ENCODE results near the gene SPTSSB.

The SPTSSB gene

DNA sequence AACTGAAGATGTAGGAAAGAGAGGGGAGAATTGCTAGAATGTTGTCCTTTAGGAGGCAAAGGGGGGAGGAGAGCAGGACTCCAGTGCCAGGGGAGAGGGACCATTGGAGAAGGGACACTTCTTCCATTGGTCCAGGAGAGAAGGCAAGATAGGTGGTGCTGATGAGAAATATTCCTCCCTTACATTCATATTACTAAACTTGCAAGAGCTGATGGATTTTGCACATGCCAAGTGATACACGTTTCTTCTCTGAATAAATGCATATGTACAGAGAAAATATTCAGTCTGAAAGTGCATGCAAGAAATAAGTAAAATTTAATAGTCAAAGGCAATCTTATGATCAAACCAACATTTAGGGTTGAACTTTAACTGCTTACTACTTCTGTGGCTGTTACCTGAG, 21.5 kb upstream of the SPTSSB start:
- no peak overlapping the region for H3K4me3 ChIP-seq (ENCODE audit: low read depth, low read length)
- TF ChIP-seq, protein P1, sequence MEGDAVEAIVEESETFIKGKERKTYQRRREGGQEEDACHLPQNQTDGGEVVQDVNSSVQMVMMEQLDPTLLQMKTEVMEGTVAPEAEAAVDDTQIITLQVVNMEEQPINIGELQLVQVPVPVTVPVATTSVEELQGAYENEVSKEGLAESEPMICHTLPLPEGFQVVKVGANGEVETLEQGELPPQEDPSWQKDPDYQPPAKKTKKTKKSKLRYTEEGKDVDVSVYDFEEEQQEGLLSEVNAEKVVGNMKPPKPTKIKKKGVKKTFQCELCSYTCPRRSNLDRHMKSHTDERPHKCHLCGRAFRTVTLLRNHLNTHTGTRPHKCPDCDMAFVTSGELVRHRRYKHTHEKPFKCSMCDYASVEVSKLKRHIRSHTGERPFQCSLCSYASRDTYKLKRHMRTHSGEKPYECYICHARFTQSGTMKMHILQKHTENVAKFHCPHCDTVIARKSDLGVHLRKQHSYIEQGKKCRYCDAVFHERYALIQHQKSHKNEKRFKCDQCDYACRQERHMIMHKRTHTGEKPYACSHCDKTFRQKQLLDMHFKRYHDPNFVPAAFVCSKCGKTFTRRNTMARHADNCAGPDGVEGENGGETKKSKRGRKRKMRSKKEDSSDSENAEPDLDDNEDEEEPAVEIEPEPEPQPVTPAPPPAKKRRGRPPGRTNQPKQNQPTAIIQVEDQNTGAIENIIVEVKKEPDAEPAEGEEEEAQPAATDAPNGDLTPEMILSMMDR (IDR thresholded peaks at IDR 0.05; ENCODE audit: low read depth, low read length), result no peak

DNA sequence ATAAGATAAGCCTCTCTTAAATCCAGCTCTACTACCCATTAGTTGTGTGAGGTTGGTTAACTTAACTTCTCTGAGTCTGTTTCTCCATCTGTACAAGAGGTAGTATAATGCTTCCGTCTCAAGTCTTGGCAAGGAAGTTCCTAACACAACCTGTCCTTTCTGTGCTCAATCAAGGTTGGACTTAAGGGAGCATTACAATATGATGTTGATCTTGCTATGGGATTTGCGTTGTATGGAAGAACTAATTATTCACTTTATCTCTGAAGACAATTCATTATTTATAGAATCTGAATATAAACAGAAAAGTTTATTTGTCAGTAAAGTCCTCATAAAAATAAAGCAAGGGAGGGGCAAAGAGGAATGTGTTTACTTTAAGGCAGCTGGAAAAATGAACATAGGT, 18.9 kb upstream of the SPTSSB start:
- no peak overlapping the region for H3K4me3 ChIP-seq (ENCODE audit: low read depth, low read length)
- TF ChIP-seq, protein P1 (IDR thresholded peaks at IDR 0.05; ENCODE audit: low read depth, low read length), result no peak

GRCh38 chr3:161389445-161390035, 18.2 kb upstream of the SPTSSB start:
- TF ChIP-seq, protein P1 (IDR thresholded peaks at IDR 0.05; ENCODE audit: low read depth, low read length), result no peak

DNA sequence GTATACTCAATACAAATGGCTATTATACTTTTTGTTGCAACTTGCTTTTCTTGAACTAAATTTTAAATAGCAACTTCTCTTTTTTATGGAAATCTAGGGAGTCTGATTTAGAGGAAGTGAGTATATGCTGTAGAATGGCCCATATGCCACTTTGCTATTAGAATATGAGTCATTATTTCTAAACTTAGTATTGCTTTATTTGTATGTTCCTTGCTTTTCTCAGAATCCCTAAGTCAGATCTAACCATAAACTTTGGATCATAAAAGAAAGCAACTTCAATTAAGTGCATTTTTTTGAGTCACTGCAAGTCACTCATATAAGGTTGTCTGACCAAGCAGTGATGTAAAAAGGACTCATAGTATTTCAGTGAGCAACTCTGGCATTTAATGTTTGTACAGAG, 17.5 kb upstream of the SPTSSB start:
- TF ChIP-seq, protein P1 (IDR thresholded peaks at IDR 0.05; ENCODE audit: low read depth, low read length), result no peak
- no peak overlapping the region for H3K4me3 ChIP-seq (ENCODE audit: low read depth, low read length)

More at GRCh38 chr3:161389445-161390035, 18.2 kb upstream of the SPTSSB start:
- no peak overlapping the region for H3K4me3 ChIP-seq (ENCODE audit: low read depth, low read length)

DNA sequence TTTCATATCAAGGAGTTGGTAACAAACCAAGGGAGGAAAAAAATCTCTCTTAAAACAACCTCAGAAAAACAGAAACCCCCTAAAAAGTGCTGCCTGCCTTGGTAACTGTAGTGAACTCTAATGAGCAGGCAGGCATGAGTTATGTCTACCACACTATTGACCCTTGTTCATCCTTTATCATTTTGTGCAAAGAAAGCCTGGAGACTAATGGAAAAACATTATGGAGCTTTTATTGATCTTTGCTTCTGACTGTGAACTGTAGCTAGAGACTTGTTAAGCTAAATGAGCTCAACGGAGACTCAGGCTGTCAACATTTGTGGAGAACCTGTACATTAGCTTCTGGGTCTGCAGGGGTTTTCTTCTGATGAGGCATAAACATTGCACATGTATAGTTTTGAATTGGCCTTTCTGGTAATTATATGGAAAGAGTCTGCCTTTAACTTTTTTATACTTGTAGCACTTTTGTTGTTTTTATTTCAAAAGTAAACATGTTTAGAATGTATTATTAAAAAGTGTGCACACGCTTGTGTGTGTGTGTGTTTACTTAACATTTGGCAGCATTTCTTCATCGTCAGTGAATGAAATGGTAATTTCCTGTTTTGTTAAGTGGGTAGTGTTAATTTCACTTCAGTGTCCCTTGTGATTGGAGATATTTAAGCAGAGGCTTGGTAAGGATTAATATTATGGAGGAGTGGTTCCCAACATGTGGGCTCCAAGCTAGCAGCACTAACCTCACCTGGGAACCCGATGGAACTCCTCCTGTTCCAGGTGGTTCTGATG, 15.9 kb upstream of the SPTSSB start:
- H3K4me3 ChIP-seq (ENCODE audit: low read depth, low read length), result no peak overlapping the region
- TF ChIP-seq, protein P1 (IDR thresholded peaks at IDR 0.05; ENCODE audit: low read depth, low read length), result no peak

DNA sequence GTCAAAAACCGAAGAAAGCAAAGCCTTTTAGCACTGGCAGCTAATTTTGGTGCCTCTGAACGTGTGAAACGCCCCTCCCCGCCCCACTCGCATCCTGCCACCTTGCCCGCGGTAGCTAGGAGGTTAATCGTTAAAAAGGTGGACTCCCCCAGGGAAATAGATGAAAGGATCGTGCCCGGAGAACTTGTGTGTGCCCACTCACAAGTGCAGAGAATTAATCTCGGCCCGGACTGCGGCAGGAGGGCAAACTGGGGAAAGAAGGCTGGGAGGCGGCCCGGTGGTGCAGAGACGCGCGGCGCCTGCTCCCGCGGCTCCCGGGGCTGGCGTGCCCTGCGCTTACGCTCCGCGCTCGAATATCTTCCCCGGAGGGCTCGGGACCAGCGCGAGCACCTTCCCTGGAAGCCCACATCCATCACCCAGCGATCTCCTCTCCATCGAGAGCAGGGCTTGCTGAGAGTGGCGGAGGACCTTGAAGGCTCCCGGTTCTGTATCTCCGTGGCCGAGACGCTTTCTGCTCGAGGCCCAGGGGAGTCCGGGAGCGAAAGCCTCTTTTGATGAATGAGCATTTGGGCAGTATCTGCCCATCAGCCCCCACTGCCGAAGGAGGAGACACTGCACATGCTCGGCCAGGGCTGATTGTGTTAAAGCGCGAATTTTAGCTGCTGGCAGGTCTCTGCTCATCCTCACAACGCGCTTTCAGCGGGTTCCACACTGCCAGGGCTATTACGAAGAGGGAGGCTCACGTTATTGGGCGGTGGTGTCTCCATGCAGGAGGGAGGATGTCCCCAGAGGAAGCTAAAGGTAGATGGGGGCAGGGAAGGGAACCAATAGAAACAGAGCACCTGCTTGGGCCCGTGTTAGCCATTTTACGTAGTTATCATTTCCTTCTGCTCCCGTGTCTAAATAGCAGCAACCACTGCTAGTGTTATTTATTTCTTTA, 1.3 kb upstream of the SPTSSB start:
- TF ChIP-seq, protein P1 (IDR thresholded peaks at IDR 0.05; ENCODE audit: low read depth, low read length), result no peak
- peak overlapping the region; percentile 56 for H3K4me3 ChIP-seq (ENCODE audit: low read depth, low read length)

Data from WI38 (cell line).